ENCODE measurements around the gene CLDND2. TPM values are rescaled to one million over a fixed set of nuclear protein-coding genes. Genes with fewer than 3 reads are reported as not detected.
A peak's percentile ranks its signal among the peaks of the same experiment; 100 is the strongest.

Gene CLDND2
- total and polyA plus RNA-seq, 12 donors: 1.2 to 2.2 (median 1.6) TPM; not detected in 2

GRCh38 chr19:51387924-51388389 lies 19.2 kb upstream of the CLDND2 start, which contains the start of gene LIM2:
Gene LIM2, minus strand, starts transcription at chr19:51387974. Its CDS starts 531 bp downstream, at chr19:51387443.
- no peak for ATAC-seq
- H3K9me3 ChIP-seq: no peaks in the 10 kb centered on the region
- H3K27me3 ChIP-seq: peaks cover 0 to 9% (median 0%) of the 10 kb centered on the region in 7 donors
- WGBS, 2 donors: 85 to 88% methylated on average over 14 to 15 of the region's 15 CpGs
- H3K4me1 ChIP-seq: no peaks in the 10 kb centered on the region
- no peaks in the 10 kb centered on the region for H3K36me3 ChIP-seq
- DNase-seq: no peak
- peak within 1 kb of the TSS in 1 of 10 donors; percentile 58 for H3K27ac ChIP-seq
- intact Hi-C loops (cut with DNase I): no loop called here
- peak within 1 kb of the TSS in 1 of 10 donors; percentile 22 for H3K4me3 ChIP-seq
- no peak for TF ChIP-seq CTCF (IDR thresholded peaks at IDR 0.05)

DNA sequence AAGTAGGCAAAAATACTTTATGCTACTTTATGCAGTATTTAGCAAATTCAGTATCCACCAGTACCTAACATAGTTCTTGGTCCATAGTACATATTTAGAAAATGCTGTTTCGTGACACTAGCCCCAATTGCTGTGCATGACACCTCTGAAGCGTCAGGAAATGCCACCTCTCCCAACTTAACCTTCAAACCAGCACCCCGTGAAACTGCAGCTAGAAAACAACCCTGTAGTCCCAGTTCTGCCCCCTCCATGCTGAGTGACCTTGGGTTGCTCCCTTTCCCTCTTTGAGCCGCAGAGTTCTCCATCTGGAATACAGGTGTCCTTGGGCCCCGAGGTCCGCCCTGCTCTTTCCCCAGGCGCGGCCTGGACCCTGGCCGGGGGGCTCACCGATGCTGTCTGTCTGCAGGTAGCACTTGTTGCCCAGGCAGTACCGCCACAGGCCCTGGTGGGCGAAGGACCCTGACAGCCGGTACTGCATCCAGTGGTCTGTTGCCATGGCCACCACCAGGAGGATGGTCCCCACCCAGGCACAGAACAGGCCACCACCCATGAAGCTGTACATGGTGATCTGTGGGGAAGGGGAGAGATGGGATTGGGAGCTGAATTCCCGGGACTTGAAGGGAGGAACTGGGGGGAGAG lies 18.2 kb upstream of the CLDND2 start:
- WGBS, 2 donors: 90 to 92% methylated on average over 14 of the region's 14 CpGs
- Histone ChIP-seq H3K36me3 (no peaks in the 10 kb centered on the region), H3K27me3 (peaks cover 0 to 9% (median 0%) of the 10 kb centered on the region in 7 donors), H3K9me3 (no peaks in the 10 kb centered on the region), H3K27ac (peak overlapping the region in 1 of 10 donors; percentile 58), H3K4me1 (no peaks in the 10 kb centered on the region), H3K4me3 (peak overlapping the region in 1 of 10 donors; percentile 22)
- no peak for TF ChIP-seq CTCF (IDR thresholded peaks at IDR 0.05)
- DNase-seq: no peak
- peak in 1 of 8 donors; percentile 11 for ATAC-seq
- intact Hi-C loops (cut with DNase I): no loop called here

- no peak for ATAC-seq
- WGBS, 2 donors: 96 to 99% methylated on average over 4 of the region's 4 CpGs
Observed at GRCh38 chr19:51382004-51382403, 13.2 kb upstream of the CLDND2 start.

DNA sequence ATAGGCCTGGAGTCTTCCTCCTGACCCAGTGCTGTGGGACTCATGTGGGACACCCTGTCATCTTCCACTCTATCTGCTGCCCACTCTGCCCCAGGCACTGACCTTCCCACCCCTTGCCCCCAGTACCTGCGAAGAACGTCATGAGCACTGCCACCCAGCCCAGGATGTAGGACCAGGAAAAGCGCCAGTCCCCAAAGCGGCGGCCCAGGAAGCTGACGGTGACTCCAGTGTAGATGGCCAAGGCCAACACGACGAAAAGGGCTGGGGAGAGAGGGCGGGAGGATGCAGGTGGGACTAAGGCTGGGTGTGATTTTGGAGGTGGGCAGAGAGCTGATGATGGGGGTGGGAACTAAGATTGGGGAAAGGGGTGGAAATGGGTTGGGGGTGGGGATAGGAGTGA lies 11.6 kb upstream of the CLDND2 start:
- DNase-seq (no peak), ATAC-seq (no peak)
- Histone ChIP-seq H3K27ac (no peak overlapping the region), H3K36me3 (no peaks in the 10 kb centered on the region), H3K27me3 (no peaks in the 10 kb centered on the region), H3K9me3 (peaks cover 0 to 8% (median 0%) of the 10 kb centered on the region in 11 donors), H3K4me3 (no peak overlapping the region), H3K4me1 (no peaks in the 10 kb centered on the region)
- WGBS, 2 donors: 88 to 92% methylated on average over 9 of the region's 9 CpGs
- intact Hi-C loops (cut with DNase I): no loop called here
- no peak for TF ChIP-seq CTCF (IDR thresholded peaks at IDR 0.05)

More at GRCh38 chr19:51382004-51382403, 13.2 kb upstream of the CLDND2 start:
- DNase-seq: no peak
- H3K4me3 ChIP-seq: no peak overlapping the region
- peaks cover 0 to 8% (median 0%) of the 10 kb centered on the region in 11 donors for H3K9me3 ChIP-seq
- no peaks in the 10 kb centered on the region for H3K36me3 ChIP-seq
- intact Hi-C loops (cut with DNase I): no loop called here
- no peaks in the 10 kb centered on the region for H3K27me3 ChIP-seq
- TF ChIP-seq CTCF (IDR thresholded peaks at IDR 0.05): no peak
- H3K27ac ChIP-seq: no peak overlapping the region
- no peaks in the 10 kb centered on the region for H3K4me1 ChIP-seq

Data from heart right ventricle (tissue), 16 donors.